Gastroesophageal sphincter (tissue), 3 donors: Measurements from ENCODE around the gene DSP.

Experiments
- EP300 ChIP-seq: sonication (generic); formaldehyde crosslinking; IDR thresholded peaks from one replicate; pipeline ENCODE4 v1.6.1; 2017; ENCODE audit warnings: antibody characterized with exemption, mild to moderate bottlenecking
- POLR2A ChIP-seq, 2 donors: fragments of 450-650 bp; IDR thresholded peaks; one replicate each; pipeline ENCODE4 v1.6.1; 2017; ENCODE audit warnings: antibody characterized with exemption in 2 of 2, mild to moderate bottlenecking in 2 of 2, moderate library complexity in 1 of 2
- POLR2AphosphoS5 ChIP-seq: sonication (generic); formaldehyde crosslinking; IDR thresholded peaks from one replicate; pipeline ENCODE4 v1.6.1; 2017; ENCODE audit warnings: antibody characterized with exemption
- TF ChIP-seq, protein P1 (sequence below), 4 experiments: fragments of 200-600 bp in 2 of 4; fragments of 450-650 bp in 2 of 4; sonication (generic) in 1 of 4; IDR thresholded peaks; one replicate each; pipeline ENCODE4 v1.5.1; 2017 to 2019; ENCODE audit warnings: antibody characterized with exemption in 4 of 4, mild to moderate bottlenecking in 2 of 4, moderate library complexity in 2 of 4

DNA sequence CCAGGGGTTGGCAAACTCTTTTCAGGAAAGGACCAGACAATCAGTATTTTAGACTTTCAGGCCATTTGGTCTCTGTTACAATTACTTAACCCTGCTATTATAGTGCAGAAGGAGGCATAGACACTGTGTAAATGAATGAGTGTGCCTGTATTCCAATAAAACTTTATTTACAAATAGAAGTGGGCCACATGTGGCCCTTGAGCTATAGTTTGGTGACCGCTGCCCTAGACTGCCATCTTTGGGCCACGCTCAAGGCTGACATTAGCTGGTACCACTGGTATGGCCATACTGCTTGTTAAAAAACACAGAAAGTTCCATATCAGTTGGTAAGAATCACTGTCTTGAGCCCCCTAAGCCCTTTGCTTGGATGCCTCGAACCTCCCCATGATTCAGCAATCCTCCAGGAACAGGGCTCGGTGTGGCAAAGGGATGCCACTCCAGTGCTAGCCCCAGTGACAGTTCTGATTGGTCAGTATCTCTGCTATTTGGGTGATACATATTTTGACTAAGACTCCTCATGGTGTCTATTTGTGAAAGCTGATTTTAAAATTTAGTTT lies 25.2 kb downstream of the DSP start:
- TF ChIP-seq, protein P1, sequence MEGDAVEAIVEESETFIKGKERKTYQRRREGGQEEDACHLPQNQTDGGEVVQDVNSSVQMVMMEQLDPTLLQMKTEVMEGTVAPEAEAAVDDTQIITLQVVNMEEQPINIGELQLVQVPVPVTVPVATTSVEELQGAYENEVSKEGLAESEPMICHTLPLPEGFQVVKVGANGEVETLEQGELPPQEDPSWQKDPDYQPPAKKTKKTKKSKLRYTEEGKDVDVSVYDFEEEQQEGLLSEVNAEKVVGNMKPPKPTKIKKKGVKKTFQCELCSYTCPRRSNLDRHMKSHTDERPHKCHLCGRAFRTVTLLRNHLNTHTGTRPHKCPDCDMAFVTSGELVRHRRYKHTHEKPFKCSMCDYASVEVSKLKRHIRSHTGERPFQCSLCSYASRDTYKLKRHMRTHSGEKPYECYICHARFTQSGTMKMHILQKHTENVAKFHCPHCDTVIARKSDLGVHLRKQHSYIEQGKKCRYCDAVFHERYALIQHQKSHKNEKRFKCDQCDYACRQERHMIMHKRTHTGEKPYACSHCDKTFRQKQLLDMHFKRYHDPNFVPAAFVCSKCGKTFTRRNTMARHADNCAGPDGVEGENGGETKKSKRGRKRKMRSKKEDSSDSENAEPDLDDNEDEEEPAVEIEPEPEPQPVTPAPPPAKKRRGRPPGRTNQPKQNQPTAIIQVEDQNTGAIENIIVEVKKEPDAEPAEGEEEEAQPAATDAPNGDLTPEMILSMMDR (IDR thresholded peaks at IDR 0.05), result no peak
- no peak for TF ChIP-seq POLR2A (IDR thresholded peaks at IDR 0.05)
- TF ChIP-seq EP300, result no peak
- no peak for TF ChIP-seq POLR2AphosphoS5
